Liver (tissue), 3 donors: Measurements from ENCODE around the gene ZFAND3.

ENCODE experiments used
- ATF3 ChIP-seq: IDR thresholded peaks from 2 replicates; pipeline ENCODE4 v1.6.1; 2016; ENCODE audit warnings: antibody characterized with exemption
- CTCF ChIP-seq: fragments of 150-350 bp; IDR thresholded peaks from 2 replicates; pipeline ENCODE4 v1.5.1; 2017; ENCODE audit warnings: improper control_type of control experiment, low read depth, low read length; ENCODE audit not compliant: missing input control
- EGR1 ChIP-seq, 2 donors: IDR thresholded peaks; 2 replicates each; pipeline ENCODE4 v1.6.1; 2016 to 2018; ENCODE audit warnings: antibody characterized with exemption in 2 of 2, low read depth in 2 of 2
- FOXA2 ChIP-seq: IDR thresholded peaks from 2 replicates; pipeline ENCODE4 v1.6.1; 2016; ENCODE audit warnings: antibody characterized with exemption
- GABPA ChIP-seq, 2 donors: IDR thresholded peaks in 1 of 2; conservative IDR thresholded peaks in 1 of 2; 2 replicates each; pipeline ENCODE4 v1.6.1; 2016; ENCODE audit warnings: antibody characterized with exemption in 2 of 2, mild to moderate bottlenecking in 1 of 2, moderate library complexity in 1 of 2
- JUND ChIP-seq, 2 donors: IDR thresholded peaks; 2 replicates each; pipeline ENCODE4 v1.6.1; 2016; ENCODE audit warnings: antibody characterized with exemption in 2 of 2
- MAX ChIP-seq: IDR thresholded peaks from 2 replicates; pipeline ENCODE4 v1.6.1; 2016; ENCODE audit warnings: antibody characterized with exemption
- RAD21 ChIP-seq, 2 donors: IDR thresholded peaks; 2 replicates each; pipeline ENCODE4 v1.6.1; 2016; ENCODE audit warnings: antibody characterized with exemption in 2 of 2, mild to moderate bottlenecking in 2 of 2
- REST ChIP-seq: IDR thresholded peaks from 2 replicates; pipeline ENCODE4 v1.6.1; 2016; ENCODE audit warnings: antibody characterized with exemption, mild to moderate bottlenecking
- RXRA ChIP-seq, 2 donors: IDR thresholded peaks; 2 replicates each; pipeline ENCODE4 v1.6.1; 2017 to 2018; ENCODE audit warnings: antibody characterized with exemption in 2 of 2, mild to moderate bottlenecking in 1 of 2
- SP1 ChIP-seq: IDR thresholded peaks from 2 replicates; pipeline ENCODE4 v1.6.1; 2018; ENCODE audit warnings: antibody characterized with exemption, mild to moderate bottlenecking
- TAF1 ChIP-seq: conservative IDR thresholded peaks from 2 replicates; pipeline ENCODE4 v1.6.1; 2016; ENCODE audit warnings: antibody characterized with exemption, mild to moderate bottlenecking
- YY1 ChIP-seq: IDR thresholded peaks from 2 replicates; pipeline ENCODE4 v1.6.1; 2016; ENCODE audit warnings: antibody characterized with exemption, mild to moderate bottlenecking
- ZBTB33 ChIP-seq: IDR thresholded peaks from 2 replicates; pipeline ENCODE4 v1.6.1; 2016; ENCODE audit warnings: antibody characterized with exemption
- donor health status: healthy.
- donor health status: healthy.

GRCh38 chr6:37776566-37776965 is 43.0 kb upstream of the ZFAND3 start:
- TF ChIP-seq CTCF (no peak), YY1 (no peak), GABPA (IDR thresholded peaks at IDR 0.05 in 1 of 2, conservative IDR thresholded peaks at IDR 0.05 in 1 of 2) (no peak), SP1 (no peak), MAX (no peak), TAF1 (no peak), REST (no peak), RAD21 (IDR thresholded peaks at IDR 0.05) (no peak), ATF3 (no peak), FOXA2 (no peak), ZBTB33 (no peak), RXRA (IDR thresholded peaks at IDR 0.05) (no peak), JUND (IDR thresholded peaks at IDR 0.05) (no peak), EGR1 (IDR thresholded peaks at IDR 0.05; ENCODE audit: low read depth in 2 of 2) (no peak)
